Activated naive CD8-positive, alpha-beta T cell treated with anti-CD3 and anti-CD28 coated beads, Interleukin-2, amount 10 ng/mL, durations not matched to agents 7 days and 5 days (primary cell): ENCODE data around the gene TOB1. TPM values are rescaled to one million over a fixed set of nuclear protein-coding genes. Genes with fewer than 3 reads are reported as not detected.

ENCODE experiments used
- ATAC-seq: fragments of 150-1000 bp; cut with Tn5 transposase; one replicate; pipeline ENCODE4 v1.10.0; 2021; ENCODE audit warnings: low read depth, moderate library complexity
- POLR2A ChIA-PET: fragments of 350-600 bp; sonication (Branson Sonifier 250); formaldehyde crosslinking; loops from one replicate; lab custom pipeline; 2021; ENCODE audit warnings: antibody characterized with exemption; lab: Charles Lee
- DNase-seq: peaks from one replicate; pipeline ENCODE4 v3.0.0; 2021
- H3K27ac Mint-ChIP-seq: one replicate; pipeline ENCODE4 v1.8.0; 2022; ENCODE audit warnings: mild to moderate bottlenecking, mixed read lengths
- H3K27me3 Mint-ChIP-seq: one replicate; pipeline ENCODE4 v1.8.0; 2022; ENCODE audit warnings: mild to moderate bottlenecking, moderate library complexity, mixed read lengths
- H3K36me3 Mint-ChIP-seq: one replicate; pipeline ENCODE4 v1.8.0; 2021; ENCODE audit warnings: mild to moderate bottlenecking, mixed read lengths
- H3K4me1 Mint-ChIP-seq: one replicate; pipeline ENCODE4 v1.8.0; 2021; ENCODE audit warnings: mixed read lengths
- H3K4me3 Mint-ChIP-seq: one replicate; pipeline ENCODE4 v1.8.0; 2022; ENCODE audit warnings: mild to moderate bottlenecking, moderate library complexity, mixed read lengths
- H3K9me3 Mint-ChIP-seq: one replicate; pipeline ENCODE4 v1.8.0; 2021; ENCODE audit warnings: mixed read lengths
- total RNA-seq, 2 experiments: library from RNA; stranded (reverse); gene quantifications; one replicate each; pipeline ENCODE4 v1.2.3, GENCODE V29; 2021

TOB1 gene
- total RNA-seq, 2 experiments from 2014 or later: 54.9 to 56.6 TPM

GRCh38 chr17:50835301-50836234 lies 30.6 kb downstream of the TOB1 start, which contains the start of gene WFIKKN2:
TSS of gene WFIKKN2 (plus strand) at chr17:50835586. CDS start at chr17:50835938, 352 bp downstream.
- Mint-ChIP-seq H3K27me3 (peaks cover 13% of the 10 kb centered on the region), H3K4me1 (no peaks in the 10 kb centered on the region), H3K36me3 (no peaks in the 10 kb centered on the region), H3K9me3 (no peaks in the 10 kb centered on the region), H3K27ac (no peak within 1 kb of the TSS), H3K4me3 (no peak within 1 kb of the TSS)
- POLR2A ChIA-PET: no interaction called here
- DNase-seq (no peak), ATAC-seq (no peak)

GRCh38 chr17:50834429-50835300 lies 31.5 kb downstream of the TOB1 start:
- Mint-ChIP-seq H3K4me1 (no peaks in the 10 kb centered on the region), H3K36me3 (no peaks in the 10 kb centered on the region), H3K9me3 (no peaks in the 10 kb centered on the region), H3K4me3 (no peak overlapping the region), H3K27me3 (peaks cover 13% of the 10 kb centered on the region), H3K27ac (no peak overlapping the region)
- ATAC-seq (no peak), DNase-seq (no peak)
- POLR2A ChIA-PET: no interaction called here

GRCh38 chr17:50833510-50834428 lies 32.4 kb downstream of the TOB1 start:
- H3K4me1 Mint-ChIP-seq: no peaks in the 10 kb centered on the region
- H3K27ac Mint-ChIP-seq: no peak overlapping the region
- ATAC-seq: no peak

GRCh38 chr17:50832864-50833381 lies 33.2 kb downstream of the TOB1 start:
- Mint-ChIP-seq H3K4me3 (no peak overlapping the region), H3K36me3 (no peaks in the 10 kb centered on the region), H3K27me3 (peaks cover 20% of the 10 kb centered on the region), H3K9me3 (no peaks in the 10 kb centered on the region), H3K27ac (no peak overlapping the region), H3K4me1 (no peaks in the 10 kb centered on the region)
- DNase-seq (no peak), ATAC-seq (no peak)
- POLR2A ChIA-PET: no interaction called here

More at GRCh38 chr17:50833510-50834428, 32.4 kb downstream of the TOB1 start:
- Mint-ChIP-seq H3K4me3 (no peak overlapping the region), H3K9me3 (no peaks in the 10 kb centered on the region), H3K27me3 (peaks cover 19% of the 10 kb centered on the region), H3K36me3 (no peaks in the 10 kb centered on the region)
- DNase-seq: no peak
- POLR2A ChIA-PET: no interaction called here

GRCh38 chr17:50832267-50832863 lies 33.8 kb downstream of the TOB1 start:
- no peaks in the 10 kb centered on the region for H3K4me1 Mint-ChIP-seq
- H3K4me3 Mint-ChIP-seq: no peak overlapping the region
- H3K36me3 Mint-ChIP-seq: no peaks in the 10 kb centered on the region
- H3K9me3 Mint-ChIP-seq: no peaks in the 10 kb centered on the region
- DNase-seq (no peak), ATAC-seq (no peak)
- POLR2A ChIA-PET: no interaction called here
- peaks cover 21% of the 10 kb centered on the region for H3K27me3 Mint-ChIP-seq
- H3K27ac Mint-ChIP-seq: no peak overlapping the region

GRCh38 chr17:50831471-50831928 lies 34.7 kb downstream of the TOB1 start:
- DNase-seq (no peak), ATAC-seq (no peak)
- H3K9me3 Mint-ChIP-seq: no peaks in the 10 kb centered on the region
- H3K4me3 Mint-ChIP-seq: no peak overlapping the region
- H3K27ac Mint-ChIP-seq: no peak overlapping the region
- POLR2A ChIA-PET: no interaction called here
- H3K36me3 Mint-ChIP-seq: no peaks in the 10 kb centered on the region
- peaks cover 21% of the 10 kb centered on the region for H3K27me3 Mint-ChIP-seq
- no peaks in the 10 kb centered on the region for H3K4me1 Mint-ChIP-seq

GRCh38 chr17:50830994-50831393 lies 35.2 kb downstream of the TOB1 start:
- POLR2A ChIA-PET: no interaction called here

GRCh38 chr17:50830352-50830751 lies 35.8 kb downstream of the TOB1 start:
- POLR2A ChIA-PET: no interaction called here
- Mint-ChIP-seq H3K27me3 (peaks cover 18% of the 10 kb centered on the region), H3K27ac (no peak overlapping the region), H3K9me3 (no peaks in the 10 kb centered on the region), H3K4me3 (no peak overlapping the region), H3K36me3 (no peaks in the 10 kb centered on the region), H3K4me1 (no peaks in the 10 kb centered on the region)
- ATAC-seq (no peak), DNase-seq (no peak)

More at GRCh38 chr17:50830994-50831393, 35.2 kb downstream of the TOB1 start:
- no peaks in the 10 kb centered on the region for H3K9me3 Mint-ChIP-seq
- no peak overlapping the region for H3K4me3 Mint-ChIP-seq
- H3K27ac Mint-ChIP-seq: no peak overlapping the region
- peaks cover 21% of the 10 kb centered on the region for H3K27me3 Mint-ChIP-seq
- no peak for ATAC-seq
- H3K4me1 Mint-ChIP-seq: no peaks in the 10 kb centered on the region
- DNase-seq: no peak
- no peaks in the 10 kb centered on the region for H3K36me3 Mint-ChIP-seq

GRCh38 chr17:50829332-50829731 lies 36.8 kb downstream of the TOB1 start:
- H3K36me3 Mint-ChIP-seq: no peaks in the 10 kb centered on the region
- no peaks in the 10 kb centered on the region for H3K9me3 Mint-ChIP-seq
- ATAC-seq: no peak
- DNase-seq: no peak
- no peak overlapping the region for H3K27ac Mint-ChIP-seq
- H3K27me3 Mint-ChIP-seq: peaks cover 9% of the 10 kb centered on the region
- no peaks in the 10 kb centered on the region for H3K4me1 Mint-ChIP-seq
- POLR2A ChIA-PET: no interaction called here
- H3K4me3 Mint-ChIP-seq: no peak overlapping the region

GRCh38 chr17:50828508-50829170 lies 37.5 kb downstream of the TOB1 start:
- POLR2A ChIA-PET: interaction anchor here (1.0 kb wide), 1 partner anchor 12 kb away, joined by 4 read pairs; no protein-coding TSS in a partner anchor
- Mint-ChIP-seq H3K4me1 (no peaks in the 10 kb centered on the region), H3K4me3 (no peak overlapping the region), H3K27ac (no peak overlapping the region), H3K27me3 (peaks cover 8% of the 10 kb centered on the region), H3K36me3 (no peaks in the 10 kb centered on the region), H3K9me3 (peaks cover 3% of the 10 kb centered on the region)
- DNase-seq (no peak), ATAC-seq (no peak)

GRCh38 chr17:50825188-50825587 lies 41.0 kb downstream of the TOB1 start:
- peaks cover 4% of the 10 kb centered on the region for H3K9me3 Mint-ChIP-seq
- no peak for DNase-seq
- no peaks in the 10 kb centered on the region for H3K4me1 Mint-ChIP-seq
- POLR2A ChIA-PET: no interaction called here
- no peak overlapping the region for H3K27ac Mint-ChIP-seq
- no peak overlapping the region for H3K4me3 Mint-ChIP-seq
- peaks cover 12% of the 10 kb centered on the region for H3K27me3 Mint-ChIP-seq
- H3K36me3 Mint-ChIP-seq: no peaks in the 10 kb centered on the region
- no peak for ATAC-seq

- Mint-ChIP-seq H3K4me1 (no peaks in the 10 kb centered on the region), H3K27me3 (peaks cover 12% of the 10 kb centered on the region), H3K27ac (no peak overlapping the region), H3K9me3 (peaks cover 4% of the 10 kb centered on the region), H3K4me3 (no peak overlapping the region), H3K36me3 (no peaks in the 10 kb centered on the region)
- POLR2A ChIA-PET: no interaction called here
- ATAC-seq (no peak), DNase-seq (no peak)
Measured at GRCh38 chr17:50824429-50824828, 41.7 kb downstream of the TOB1 start.
